Naive B cell (primary cell): ENCODE measurements around the gene FCHSD2. TPM values are rescaled to one million over a fixed set of nuclear protein-coding genes. Genes with fewer than 3 reads are reported as not detected.
"Not testable (repeated sequence)": the region's sequence is repeated elsewhere in the genome, so short reads cannot be mapped to it uniquely, and the experiment has no call there.

ENCODE experiments used
- ATAC-seq, 2 donors: fragments of 150-1000 bp; cut with Tn5 transposase; 2 replicates each; pipeline ENCODE4 v1.10.0; 2021; ENCODE audit warnings: low read depth in 2 of 2, mild to moderate bottlenecking in 2 of 2, moderate library complexity in 2 of 2
- DNase-seq: peaks from one replicate; pipeline ENCODE4 v3.0.0; 2022
- H3K27ac Mint-ChIP-seq, 6 donors: one replicate each; pipeline ENCODE4 v1.8.0; 2020 to 2022; ENCODE audit warnings: mild to moderate bottlenecking in 6 of 6, mixed read lengths in 6 of 6, moderate library complexity in 5 of 6, inconsistent platforms in 2 of 6
- H3K27me3 Mint-ChIP-seq, 3 donors: one replicate each; pipeline ENCODE4 v1.8.0; 2021 to 2022; ENCODE audit warnings: mixed read lengths in 3 of 3, mild to moderate bottlenecking in 1 of 3
- H3K36me3 Mint-ChIP-seq, 2 donors: one replicate each; pipeline ENCODE4 v1.8.0; 2020 to 2022; ENCODE audit warnings: mixed read lengths in 2 of 2, inconsistent platforms in 1 of 2, mild to moderate bottlenecking in 1 of 2
- H3K4me1 Mint-ChIP-seq, 3 donors: one replicate each; pipeline ENCODE4 v1.8.0; 2020 to 2022; ENCODE audit warnings: mixed read lengths in 3 of 3, inconsistent platforms in 1 of 3, mild to moderate bottlenecking in 1 of 3, moderate library complexity in 1 of 3
- H3K4me3 Mint-ChIP-seq, 8 donors: one replicate each; pipeline ENCODE4 v1.8.0; 2020 to 2022; ENCODE audit warnings: mild to moderate bottlenecking in 8 of 8, mixed read lengths in 8 of 8, moderate library complexity in 8 of 8, inconsistent platforms in 2 of 8
- H3K9me3 Mint-ChIP-seq, 7 donors: one replicate each; pipeline ENCODE4 v1.8.0; 2020 to 2022; ENCODE audit warnings: mixed read lengths in 7 of 7, mild to moderate bottlenecking in 5 of 7, inconsistent platforms in 2 of 7, moderate library complexity in 1 of 7
- polyA plus RNA-seq, 6 donors: library from polyadenylated mRNA; unstranded; fragments of 300-500 nt; fragmentation: Illumina TruSeq; gene quantifications; one replicate each; pipeline ENCODE4 v1.2.3, GENCODE V29; 2021; ENCODE audit warnings: low read depth in 6 of 6

The FCHSD2 gene
- polyA plus RNA-seq, 6 donors from 2014 or later, result 43.0 to 134 (median 104) TPM

DNA sequence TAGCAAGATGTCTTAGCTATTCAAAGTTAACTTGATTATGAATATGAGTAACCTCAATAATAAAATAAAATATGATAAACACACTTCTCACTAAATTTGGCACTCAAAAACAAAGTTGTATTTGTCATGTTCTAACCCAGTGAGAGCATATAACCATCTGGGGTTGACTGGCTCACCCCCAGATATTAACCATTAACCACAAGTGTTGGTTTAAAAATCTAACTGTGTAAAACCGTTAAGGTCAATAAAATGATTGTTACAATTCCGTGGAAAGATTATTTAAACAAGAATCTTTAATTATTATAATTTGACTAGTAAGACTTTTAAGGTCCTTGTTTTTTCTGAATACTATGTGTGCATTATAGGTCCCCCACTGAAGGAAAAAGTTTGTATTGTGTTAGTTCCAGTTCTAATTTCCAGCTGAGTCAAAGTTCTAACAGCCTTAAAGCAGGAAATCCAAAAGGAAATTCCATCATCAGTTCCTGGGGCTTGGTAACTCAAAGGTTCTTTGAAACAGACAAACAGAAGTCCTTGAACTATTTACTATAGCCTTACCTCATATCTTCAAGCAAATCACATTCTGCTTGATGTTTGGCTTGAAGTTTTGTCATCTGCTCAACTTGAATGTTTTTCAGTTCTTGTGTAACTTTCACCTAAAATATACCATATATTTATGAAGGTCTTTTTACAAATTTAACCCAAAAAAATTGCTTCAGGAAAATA, 2.5 kb downstream of the FCHSD2 start:
- H3K27ac Mint-ChIP-seq, result peak overlapping the region in 4 of 6 donors; percentile 66 to 98 (median 96)
- peak overlapping the region; percentile 97 to 100 (median 98) for H3K4me3 Mint-ChIP-seq
- peaks cover 41 to 74% (median 69%) of the 10 kb centered on the region in 3 donors for H3K4me1 Mint-ChIP-seq
- DNase-seq, result no peak
- H3K36me3 Mint-ChIP-seq, result peaks cover 15 to 25% of the 10 kb centered on the region in 2 donors
- H3K27me3 Mint-ChIP-seq, result no peaks in the 10 kb centered on the region
- H3K9me3 Mint-ChIP-seq, result no peaks in the 10 kb centered on the region
- ATAC-seq, result no peak

GRCh38 chr11:73137944-73138274, 4.2 kb downstream of the FCHSD2 start:
- peak overlapping the region; percentile 75 to 100 (median 98) for H3K4me3 Mint-ChIP-seq
- DNase-seq (no peak), ATAC-seq (no peak)
- peaks cover 35 to 74% (median 68%) of the 10 kb centered on the region in 3 donors for H3K4me1 Mint-ChIP-seq
- peaks cover 15 to 25% of the 10 kb centered on the region in 2 donors for H3K36me3 Mint-ChIP-seq
- peak overlapping the region in 4 of 6 donors; percentile 2 to 89 (median 25) for H3K27ac Mint-ChIP-seq
- no peaks in the 10 kb centered on the region for H3K9me3 Mint-ChIP-seq
- no peaks in the 10 kb centered on the region for H3K27me3 Mint-ChIP-seq

DNA sequence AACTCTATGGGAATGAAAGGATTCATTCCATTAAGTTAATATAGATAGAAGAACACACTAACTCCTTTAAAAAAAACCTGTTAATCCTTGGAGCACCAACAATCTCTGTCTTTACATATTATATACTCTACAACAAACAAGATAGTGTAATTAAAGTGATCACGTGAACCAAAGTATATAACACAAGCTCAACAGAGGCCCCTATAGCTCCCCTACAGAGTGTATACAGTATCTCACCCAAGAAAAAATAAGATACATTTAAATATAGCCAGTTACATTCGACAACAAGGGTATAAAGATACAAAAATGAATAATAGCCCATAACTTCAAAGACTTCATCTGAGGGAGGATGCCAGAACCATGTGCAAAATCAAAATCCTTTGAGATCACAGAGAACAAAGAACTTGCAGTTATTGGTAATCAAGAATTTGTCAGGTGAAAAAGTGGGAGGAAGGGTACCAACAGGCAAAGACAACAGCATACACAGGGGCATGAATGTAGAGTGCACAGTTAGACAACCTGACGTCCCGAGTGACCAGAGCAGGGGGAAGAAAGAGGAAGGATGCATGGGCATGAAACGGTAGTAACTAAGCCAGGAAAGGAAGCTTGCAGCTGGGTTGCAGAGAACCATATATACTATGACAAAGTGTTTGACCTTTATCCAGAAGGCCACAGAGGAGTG, 4.7 kb downstream of the FCHSD2 start:
- H3K27me3 Mint-ChIP-seq, result no peaks in the 10 kb centered on the region
- peak overlapping the region; percentile 75 to 100 (median 94) for H3K4me3 Mint-ChIP-seq
- H3K9me3 Mint-ChIP-seq, result no peaks in the 10 kb centered on the region
- H3K36me3 Mint-ChIP-seq, result peaks cover 15 to 25% of the 10 kb centered on the region in 2 donors
- DNase-seq (peak; percentile 23), ATAC-seq (no peak)
- H3K4me1 Mint-ChIP-seq, result peaks cover 30 to 75% (median 66%) of the 10 kb centered on the region in 3 donors
- H3K27ac Mint-ChIP-seq, result peak overlapping the region in 5 of 6 donors; percentile 2 to 89 (median 73)

GRCh38 chr11:73136722-73137121, 5.4 kb downstream of the FCHSD2 start:
- not testable (repeated sequence) for ATAC-seq, H3K9me3 Mint-ChIP-seq, H3K27me3 Mint-ChIP-seq, DNase-seq
- Mint-ChIP-seq H3K4me3 (peak overlapping the region; percentile 36 to 100 (median 90)), H3K4me1 (peaks cover 35 to 78% (median 72%) of the 10 kb centered on the region in 3 donors), H3K36me3 (peaks cover 15 to 30% of the 10 kb centered on the region in 2 donors), H3K27ac (peak overlapping the region in 4 of 6 donors; percentile 85 to 94 (median 90))

- Mint-ChIP-seq H3K27ac (peak overlapping the region; percentile 74 to 94 (median 86)), H3K4me1 (peaks cover 35 to 82% (median 71%) of the 10 kb centered on the region in 3 donors), H3K27me3 (no peaks in the 10 kb centered on the region), H3K4me3 (peak overlapping the region in 7 of 8 donors; percentile 9 to 100 (median 64)), H3K36me3 (peaks cover 10 to 28% of the 10 kb centered on the region in 2 donors), H3K9me3 (no peaks in the 10 kb centered on the region)
- no peak for ATAC-seq
- no peak for DNase-seq
Measured at GRCh38 chr11:73135346-73136284, 6.5 kb downstream of the FCHSD2 start.

DNA sequence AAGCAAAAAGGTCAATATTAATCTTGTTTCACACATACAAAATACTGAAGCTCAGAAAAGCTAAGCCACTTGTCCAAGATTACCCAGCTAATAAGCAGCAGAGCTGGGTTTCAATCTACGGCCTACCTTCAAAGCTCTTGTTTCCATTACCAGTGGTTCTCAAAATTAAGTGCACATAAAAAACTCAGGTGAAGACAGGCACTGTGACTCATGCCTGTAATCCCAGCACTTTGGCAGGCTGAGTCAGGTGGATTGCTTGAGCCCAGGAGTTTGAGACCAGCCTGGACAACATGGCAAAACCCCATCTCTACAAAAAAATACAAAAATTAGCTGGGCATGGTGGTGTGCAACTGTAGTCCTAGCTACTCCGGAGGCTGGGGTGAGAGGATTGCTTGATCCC, 9.8 kb downstream of the FCHSD2 start:
- not testable (repeated sequence) for DNase-seq, H3K4me3 Mint-ChIP-seq, H3K9me3 Mint-ChIP-seq, H3K27me3 Mint-ChIP-seq, ATAC-seq
- Mint-ChIP-seq H3K36me3 (peaks cover 0 to 24% of the 10 kb centered on the region in 2 donors), H3K27ac (peak overlapping the region in 2 of 6 donors; percentile 30 to 82), H3K4me1 (peaks cover 38 to 83% (median 62%) of the 10 kb centered on the region in 3 donors)

- H3K27me3 Mint-ChIP-seq, result no peaks in the 10 kb centered on the region
- H3K9me3 Mint-ChIP-seq, result peaks cover 0 to 4% (median 0%) of the 10 kb centered on the region in 7 donors
- H3K4me3 Mint-ChIP-seq, result no peak overlapping the region
- H3K27ac Mint-ChIP-seq, result peak overlapping the region in 4 of 6 donors; percentile 12 to 78 (median 40)
- no peak for ATAC-seq
- DNase-seq, result no peak
- H3K36me3 Mint-ChIP-seq, result peaks cover 7 to 29% of the 10 kb centered on the region in 2 donors
- H3K4me1 Mint-ChIP-seq, result peaks cover 30 to 78% (median 54%) of the 10 kb centered on the region in 3 donors
Measured at GRCh38 chr11:73130181-73130580, 11.9 kb downstream of the FCHSD2 start.

GRCh38 chr11:73129198-73129597, 12.9 kb downstream of the FCHSD2 start:
- H3K4me3 Mint-ChIP-seq, result peak overlapping the region in 1 of 8 donors; percentile 73
- DNase-seq (no peak), ATAC-seq (no peak)
- peaks cover 26 to 69% (median 50%) of the 10 kb centered on the region in 3 donors for H3K4me1 Mint-ChIP-seq
- peaks cover 16 to 34% of the 10 kb centered on the region in 2 donors for H3K36me3 Mint-ChIP-seq
- no peaks in the 10 kb centered on the region for H3K27me3 Mint-ChIP-seq
- H3K9me3 Mint-ChIP-seq, result peaks cover 0 to 13% (median 5%) of the 10 kb centered on the region in 7 donors
- peak overlapping the region in 3 of 6 donors; percentile 15 to 82 (median 60) for H3K27ac Mint-ChIP-seq

- peaks cover 0 to 13% (median 5%) of the 10 kb centered on the region in 7 donors for H3K9me3 Mint-ChIP-seq
Measured at GRCh38 chr11:73126804-73127480, 15.2 kb downstream of the FCHSD2 start.

DNA sequence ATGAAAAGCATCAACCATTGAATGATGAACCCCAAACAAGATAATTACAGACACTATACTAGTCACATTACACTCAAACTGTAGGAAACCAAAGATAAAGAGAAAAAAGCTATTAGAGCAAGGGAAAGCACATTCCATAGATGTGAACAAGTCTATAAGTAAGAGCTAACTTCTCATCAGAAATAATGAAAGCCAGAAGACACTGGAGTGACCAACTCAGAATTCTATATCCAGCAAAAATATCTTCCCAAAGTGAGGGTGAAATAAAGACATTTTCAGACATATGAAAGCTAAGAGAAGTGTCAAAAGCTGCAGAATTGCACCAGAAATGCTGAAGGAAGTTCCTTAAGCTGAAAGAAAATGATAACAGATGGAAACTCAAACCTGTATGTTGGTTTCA, 17.3 kb downstream of the FCHSD2 start:
- no peak for ATAC-seq
- H3K4me3 Mint-ChIP-seq, result peak overlapping the region in 1 of 8 donors; percentile 2
- peaks cover 34 to 70% (median 59%) of the 10 kb centered on the region in 3 donors for H3K4me1 Mint-ChIP-seq
- no peak for DNase-seq
- peak overlapping the region in 3 of 6 donors; percentile 18 to 57 (median 43) for H3K27ac Mint-ChIP-seq
- H3K9me3 Mint-ChIP-seq, result peaks cover 0 to 13% (median 5%) of the 10 kb centered on the region in 7 donors
- no peaks in the 10 kb centered on the region for H3K27me3 Mint-ChIP-seq
- peaks cover 24 to 53% of the 10 kb centered on the region in 2 donors for H3K36me3 Mint-ChIP-seq

More at GRCh38 chr11:73126804-73127480, 15.2 kb downstream of the FCHSD2 start:
- H3K4me3 Mint-ChIP-seq, result peak overlapping the region in 3 of 8 donors; percentile 16 to 57 (median 45)
- ATAC-seq (no peak), DNase-seq (no peak)
- H3K4me1 Mint-ChIP-seq, result peaks cover 26 to 66% (median 44%) of the 10 kb centered on the region in 3 donors
- H3K36me3 Mint-ChIP-seq, result peaks cover 16 to 45% of the 10 kb centered on the region in 2 donors
- H3K27ac Mint-ChIP-seq, result peak overlapping the region in 5 of 6 donors; percentile 65 to 90 (median 86)
- no peaks in the 10 kb centered on the region for H3K27me3 Mint-ChIP-seq

DNA sequence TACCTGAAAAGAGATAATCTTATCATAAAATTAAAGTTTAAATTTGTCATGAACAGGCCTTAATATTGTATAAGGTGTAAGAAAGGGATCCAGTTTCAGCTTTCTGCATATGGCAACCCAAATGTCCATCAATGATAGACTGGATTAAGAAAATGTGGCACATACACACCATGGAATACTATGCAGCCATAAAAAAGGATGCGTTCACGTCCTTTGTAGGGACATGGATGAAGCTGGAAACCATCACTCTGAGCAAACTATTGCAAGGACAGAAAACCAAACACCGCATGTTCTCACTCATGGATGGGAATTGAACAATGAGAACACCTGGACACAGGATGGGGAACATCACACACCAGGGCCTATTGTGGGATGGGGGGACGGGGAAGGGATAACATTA, 18.2 kb downstream of the FCHSD2 start:
- ATAC-seq, H3K27me3 Mint-ChIP-seq, DNase-seq, H3K4me3 Mint-ChIP-seq: not testable (repeated sequence)
- H3K27ac Mint-ChIP-seq, result peak overlapping the region in 1 of 6 donors; percentile 44
- H3K9me3 Mint-ChIP-seq, result peaks cover 0 to 13% (median 5%) of the 10 kb centered on the region in 7 donors
- H3K4me1 Mint-ChIP-seq, result peaks cover 36 to 68% (median 68%) of the 10 kb centered on the region in 3 donors
- peaks cover 24 to 55% of the 10 kb centered on the region in 2 donors for H3K36me3 Mint-ChIP-seq

DNA sequence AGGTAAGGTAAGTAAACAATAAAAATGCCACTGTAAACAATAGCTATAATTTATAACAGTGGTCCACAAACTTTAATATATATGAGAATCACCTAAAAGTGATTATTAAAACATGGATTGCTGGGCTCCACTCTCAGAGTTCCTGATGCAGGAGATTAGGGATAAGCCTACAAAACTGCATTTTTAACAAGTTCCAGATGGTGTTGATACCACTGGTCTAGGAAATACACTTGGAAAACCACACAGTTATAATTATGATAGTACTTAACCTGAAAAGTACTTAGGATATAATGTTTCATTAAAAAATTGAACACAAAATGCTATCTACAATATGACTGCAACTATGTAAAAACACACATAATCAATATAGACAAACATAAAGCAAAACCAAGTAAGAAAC, 20.4 kb downstream of the FCHSD2 start:
- H3K4me3 Mint-ChIP-seq, result peak overlapping the region in 2 of 8 donors; percentile 16 to 28
- H3K9me3 Mint-ChIP-seq, result peaks cover 0 to 13% (median 5%) of the 10 kb centered on the region in 7 donors
- DNase-seq (no peak), ATAC-seq (no peak)
- no peaks in the 10 kb centered on the region for H3K27me3 Mint-ChIP-seq
- H3K36me3 Mint-ChIP-seq, result peaks cover 24 to 53% of the 10 kb centered on the region in 2 donors
- H3K4me1 Mint-ChIP-seq, result peaks cover 40 to 69% (median 69%) of the 10 kb centered on the region in 3 donors
- H3K27ac Mint-ChIP-seq, result peak overlapping the region in 5 of 6 donors; percentile 37 to 82 (median 73)
